Esophagus squamous epithelium (tissue), 4 donors: ENCODE data around the gene NTF4.

Experiments
- CTCF ChIP-seq, 6 experiments: fragments of 450-650 bp in 4 of 6; fragments of 200-600 bp in 2 of 6; sonication (generic) in 2 of 6; IDR thresholded peaks; one replicate each; pipeline ENCODE4 v1.5.1; 2016 to 2019; ENCODE audit warnings: antibody characterized with exemption in 6 of 6, mild to moderate bottlenecking in 4 of 6, moderate library complexity in 4 of 6
- POLR2A ChIP-seq, 4 donors: fragments of 450-650 bp; IDR thresholded peaks; one replicate each; pipeline ENCODE4 v1.6.1; 2017; ENCODE audit warnings: antibody characterized with exemption in 4 of 4, mild to moderate bottlenecking in 4 of 4, moderate library complexity in 3 of 4

- no peak for TF ChIP-seq CTCF (IDR thresholded peaks at IDR 0.05)
- TF ChIP-seq POLR2A (IDR thresholded peaks at IDR 0.05): no peak
These were observed 7.4 kb upstream of the NTF4 start for GRCh38 chr19:49071860-49072547.
